ENCODE data around the gene KIT. TPM values are rescaled to one million over a fixed set of nuclear protein-coding genes. Genes with fewer than 3 reads are reported as not detected.

Gene KIT
- total RNA-seq, 1 experiment from 2014 or later: 1.5 TPM

DNA sequence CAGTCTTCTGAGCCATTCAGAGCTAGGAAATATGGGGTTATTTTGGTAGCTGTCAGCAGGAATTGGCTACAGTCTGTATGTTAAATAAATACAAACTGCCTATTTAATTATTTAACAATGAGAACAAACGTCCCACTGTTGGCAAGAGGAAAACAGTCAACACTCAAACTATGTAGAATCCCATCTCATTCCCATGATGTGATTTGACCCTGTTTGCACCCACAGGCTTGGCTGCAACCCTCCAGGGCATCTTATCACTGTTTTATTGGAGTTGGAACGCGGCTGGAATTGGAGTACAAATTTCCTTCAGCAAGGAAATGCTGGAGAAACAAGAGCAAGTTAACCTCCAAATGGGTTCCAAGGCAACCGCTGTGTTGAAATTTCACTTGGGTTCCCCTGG lies 124.0 kb downstream of the KIT start:
- BruUV-seq (replicated peaks): no TSS peak
- ATAC-seq: no peak
- TF ChIP-seq TCF7L2 (IDR thresholded peaks at IDR 0.05; ENCODE audit: low read depth, low read length) (no peak), POLR2AphosphoS5 (IDR thresholded peaks at IDR 0.05; ENCODE audit: low read depth, low read length) (no peak), SIN3A (IDR thresholded peaks at IDR 0.05; ENCODE audit: borderline replicate concordance, insufficient read depth, low read depth, low read length) (no peak)
- TF ChIP-seq, protein P1, sequence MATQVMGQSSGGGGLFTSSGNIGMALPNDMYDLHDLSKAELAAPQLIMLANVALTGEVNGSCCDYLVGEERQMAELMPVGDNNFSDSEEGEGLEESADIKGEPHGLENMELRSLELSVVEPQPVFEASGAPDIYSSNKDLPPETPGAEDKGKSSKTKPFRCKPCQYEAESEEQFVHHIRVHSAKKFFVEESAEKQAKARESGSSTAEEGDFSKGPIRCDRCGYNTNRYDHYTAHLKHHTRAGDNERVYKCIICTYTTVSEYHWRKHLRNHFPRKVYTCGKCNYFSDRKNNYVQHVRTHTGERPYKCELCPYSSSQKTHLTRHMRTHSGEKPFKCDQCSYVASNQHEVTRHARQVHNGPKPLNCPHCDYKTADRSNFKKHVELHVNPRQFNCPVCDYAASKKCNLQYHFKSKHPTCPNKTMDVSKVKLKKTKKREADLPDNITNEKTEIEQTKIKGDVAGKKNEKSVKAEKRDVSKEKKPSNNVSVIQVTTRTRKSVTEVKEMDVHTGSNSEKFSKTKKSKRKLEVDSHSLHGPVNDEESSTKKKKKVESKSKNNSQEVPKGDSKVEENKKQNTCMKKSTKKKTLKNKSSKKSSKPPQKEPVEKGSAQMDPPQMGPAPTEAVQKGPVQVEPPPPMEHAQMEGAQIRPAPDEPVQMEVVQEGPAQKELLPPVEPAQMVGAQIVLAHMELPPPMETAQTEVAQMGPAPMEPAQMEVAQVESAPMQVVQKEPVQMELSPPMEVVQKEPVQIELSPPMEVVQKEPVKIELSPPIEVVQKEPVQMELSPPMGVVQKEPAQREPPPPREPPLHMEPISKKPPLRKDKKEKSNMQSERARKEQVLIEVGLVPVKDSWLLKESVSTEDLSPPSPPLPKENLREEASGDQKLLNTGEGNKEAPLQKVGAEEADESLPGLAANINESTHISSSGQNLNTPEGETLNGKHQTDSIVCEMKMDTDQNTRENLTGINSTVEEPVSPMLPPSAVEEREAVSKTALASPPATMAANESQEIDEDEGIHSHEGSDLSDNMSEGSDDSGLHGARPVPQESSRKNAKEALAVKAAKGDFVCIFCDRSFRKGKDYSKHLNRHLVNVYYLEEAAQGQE (IDR thresholded peaks at IDR 0.05; ENCODE audit: insufficient read depth in 1 of 2, low read depth in 2 of 2, low read length in 1 of 2): no peak
- TF ChIP-seq, protein P2, sequence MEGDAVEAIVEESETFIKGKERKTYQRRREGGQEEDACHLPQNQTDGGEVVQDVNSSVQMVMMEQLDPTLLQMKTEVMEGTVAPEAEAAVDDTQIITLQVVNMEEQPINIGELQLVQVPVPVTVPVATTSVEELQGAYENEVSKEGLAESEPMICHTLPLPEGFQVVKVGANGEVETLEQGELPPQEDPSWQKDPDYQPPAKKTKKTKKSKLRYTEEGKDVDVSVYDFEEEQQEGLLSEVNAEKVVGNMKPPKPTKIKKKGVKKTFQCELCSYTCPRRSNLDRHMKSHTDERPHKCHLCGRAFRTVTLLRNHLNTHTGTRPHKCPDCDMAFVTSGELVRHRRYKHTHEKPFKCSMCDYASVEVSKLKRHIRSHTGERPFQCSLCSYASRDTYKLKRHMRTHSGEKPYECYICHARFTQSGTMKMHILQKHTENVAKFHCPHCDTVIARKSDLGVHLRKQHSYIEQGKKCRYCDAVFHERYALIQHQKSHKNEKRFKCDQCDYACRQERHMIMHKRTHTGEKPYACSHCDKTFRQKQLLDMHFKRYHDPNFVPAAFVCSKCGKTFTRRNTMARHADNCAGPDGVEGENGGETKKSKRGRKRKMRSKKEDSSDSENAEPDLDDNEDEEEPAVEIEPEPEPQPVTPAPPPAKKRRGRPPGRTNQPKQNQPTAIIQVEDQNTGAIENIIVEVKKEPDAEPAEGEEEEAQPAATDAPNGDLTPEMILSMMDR (IDR thresholded peaks at IDR 0.05): no peak
- Histone ChIP-seq H3K36me3 (ENCODE audit: control insufficient read depth, insufficient read depth, low read length) (no peaks in the 10 kb centered on the region), H3K9me3 (ENCODE audit: control insufficient read depth, insufficient read depth, low read depth, low read length) (no peaks in the 10 kb centered on the region), H3K27me3 (ENCODE audit: control insufficient read depth, insufficient read depth, low read length) (no peaks in the 10 kb centered on the region; the same call in 1 of the 2 replicates), H3K27ac (ENCODE audit: low read length) (no peak overlapping the region), H3K4me3 (ENCODE audit: low read depth in 2 of 2, low read length in 2 of 2) (no peak overlapping the region), H3K4me1 (ENCODE audit: control insufficient read depth, insufficient read depth, low read length) (no peaks in the 10 kb centered on the region)
- in situ Hi-C loops (cut with HindIII; ENCODE audit: low pct_unique_long_range_greater_than_20kb, low sequenced_read_pairs) (no loop called here), intact Hi-C loops (cut with micrococcal nuclease; ENCODE audit: unreplicated experiment) (no loop called here)
- ChIA-PET POLR2A (no interaction called here), CTCF (no interaction called here)
- no peak for DNase-seq (ENCODE audit: low read depth, low spot score)

DNA sequence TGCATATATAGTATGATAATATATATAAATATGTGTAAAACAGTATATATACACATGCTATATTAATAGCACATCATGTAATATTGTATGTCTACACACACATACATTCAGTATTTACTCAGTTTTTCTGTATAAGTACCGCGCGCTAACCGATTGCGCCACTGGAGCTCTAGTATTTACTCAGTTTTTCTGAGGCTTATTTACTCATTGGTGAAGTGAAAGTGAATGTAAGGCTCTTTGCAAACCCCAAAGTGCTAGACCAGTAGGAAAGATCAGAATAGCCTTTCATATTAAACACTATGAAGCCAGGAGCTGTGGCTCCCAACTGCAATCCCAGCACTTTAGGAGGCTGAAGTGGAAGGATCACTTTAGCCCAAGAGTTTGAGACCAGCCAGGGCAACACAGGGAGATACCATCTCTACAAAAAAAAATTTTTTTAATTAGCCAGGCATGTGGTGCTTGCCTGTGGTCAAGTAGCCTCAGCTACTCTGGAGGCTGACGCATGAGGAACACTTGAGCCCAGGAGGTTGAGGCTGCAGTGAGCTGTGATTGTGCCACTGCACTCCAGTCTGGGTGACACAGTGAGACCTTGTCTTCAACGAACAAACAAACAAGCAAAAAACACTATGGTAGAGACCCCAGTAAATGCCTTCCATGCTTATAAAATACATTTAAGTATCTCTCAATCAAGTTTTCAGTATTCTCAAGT lies 125.8 kb downstream of the KIT start:
- DNase-seq (ENCODE audit: low read depth, low spot score) (no peak), ATAC-seq (no peak)
- Histone ChIP-seq H3K27ac (ENCODE audit: low read length) (no peak overlapping the region), H3K4me3 (ENCODE audit: low read depth in 2 of 2, low read length in 2 of 2) (no peak overlapping the region), H3K9me3 (ENCODE audit: control insufficient read depth, insufficient read depth, low read depth, low read length) (no peaks in the 10 kb centered on the region), H3K27me3 (ENCODE audit: control insufficient read depth, insufficient read depth, low read length) (no peaks in the 10 kb centered on the region; the same call in 1 of the 2 replicates), H3K36me3 (ENCODE audit: control insufficient read depth, insufficient read depth, low read length) (no peaks in the 10 kb centered on the region), H3K4me1 (ENCODE audit: control insufficient read depth, insufficient read depth, low read length) (no peaks in the 10 kb centered on the region)
- TF ChIP-seq SIN3A (IDR thresholded peaks at IDR 0.05; ENCODE audit: borderline replicate concordance, insufficient read depth, low read depth, low read length) (no peak), TCF7L2 (IDR thresholded peaks at IDR 0.05; ENCODE audit: low read depth, low read length) (no peak), POLR2AphosphoS5 (IDR thresholded peaks at IDR 0.05; ENCODE audit: low read depth, low read length) (no peak)
- TF ChIP-seq, protein P1 (IDR thresholded peaks at IDR 0.05; ENCODE audit: insufficient read depth in 1 of 2, low read depth in 2 of 2, low read length in 1 of 2): no peak
- TF ChIP-seq, protein P2 (IDR thresholded peaks at IDR 0.05): no peak
- CTCF ChIA-PET: no interaction called here
- no TSS peak for BruUV-seq (replicated peaks)
- intact Hi-C loops (cut with micrococcal nuclease; ENCODE audit: unreplicated experiment): no loop called here
- POLR2A ChIA-PET: no interaction called here
- in situ Hi-C loops (cut with HindIII; ENCODE audit: low pct_unique_long_range_greater_than_20kb, low sequenced_read_pairs): no loop called here
